HFF-Myc (cell line): ENCODE measurements around the gene TANGO2.

Experiments used
- DNase-seq: peaks from one replicate; pipeline ENCODE4 v3.0.0-alpha.2; 2011; ENCODE audit warnings: low read depth; ENCODE audit errors: extremely low read depth
- H3K4me3 ChIP-seq: replicated peaks from 2 replicates; pipeline ENCODE4 v1.5.1; 2011; ENCODE audit warnings: low read depth, mild to moderate bottlenecking, control low read depth, low read length
- TF ChIP-seq, protein P1 (sequence below): IDR thresholded peaks from 2 replicates; pipeline ENCODE4 v1.5.1; 2012; ENCODE audit warnings: mild to moderate bottlenecking, low read depth, low read length, control low read depth; ENCODE audit errors: missing control alignments

TANGO2 gene

DNA sequence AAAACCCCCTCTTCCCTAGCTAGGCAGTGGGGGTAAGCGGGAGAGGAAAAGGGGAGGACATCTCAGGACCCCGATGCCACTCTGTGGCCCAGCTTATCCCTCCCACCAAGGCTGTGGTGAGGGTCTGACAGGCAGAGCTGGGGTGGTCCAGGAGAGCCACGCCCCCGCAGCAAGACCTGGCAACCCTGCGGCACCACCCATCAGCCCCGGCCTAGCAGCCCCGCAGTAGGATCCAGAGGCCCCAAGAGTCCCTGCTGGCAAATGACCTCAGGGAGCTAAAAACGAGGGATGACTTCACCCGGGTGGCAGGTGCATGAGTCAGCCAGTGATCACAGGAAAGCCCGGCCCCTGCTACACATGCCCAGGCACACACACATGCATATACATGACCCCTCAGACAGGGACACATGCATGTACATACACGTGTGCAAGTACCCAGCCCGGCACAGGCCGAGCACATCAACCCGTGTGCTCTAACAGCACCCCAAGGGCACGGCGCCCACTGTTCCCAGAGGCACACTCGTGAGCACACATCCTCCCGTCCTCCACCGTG is 36.6 kb upstream of the TANGO2 start:
- TF ChIP-seq, protein P1, sequence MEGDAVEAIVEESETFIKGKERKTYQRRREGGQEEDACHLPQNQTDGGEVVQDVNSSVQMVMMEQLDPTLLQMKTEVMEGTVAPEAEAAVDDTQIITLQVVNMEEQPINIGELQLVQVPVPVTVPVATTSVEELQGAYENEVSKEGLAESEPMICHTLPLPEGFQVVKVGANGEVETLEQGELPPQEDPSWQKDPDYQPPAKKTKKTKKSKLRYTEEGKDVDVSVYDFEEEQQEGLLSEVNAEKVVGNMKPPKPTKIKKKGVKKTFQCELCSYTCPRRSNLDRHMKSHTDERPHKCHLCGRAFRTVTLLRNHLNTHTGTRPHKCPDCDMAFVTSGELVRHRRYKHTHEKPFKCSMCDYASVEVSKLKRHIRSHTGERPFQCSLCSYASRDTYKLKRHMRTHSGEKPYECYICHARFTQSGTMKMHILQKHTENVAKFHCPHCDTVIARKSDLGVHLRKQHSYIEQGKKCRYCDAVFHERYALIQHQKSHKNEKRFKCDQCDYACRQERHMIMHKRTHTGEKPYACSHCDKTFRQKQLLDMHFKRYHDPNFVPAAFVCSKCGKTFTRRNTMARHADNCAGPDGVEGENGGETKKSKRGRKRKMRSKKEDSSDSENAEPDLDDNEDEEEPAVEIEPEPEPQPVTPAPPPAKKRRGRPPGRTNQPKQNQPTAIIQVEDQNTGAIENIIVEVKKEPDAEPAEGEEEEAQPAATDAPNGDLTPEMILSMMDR: no peak
- DNase-seq: no peak
- H3K4me3 ChIP-seq: no peak overlapping the region

DNA sequence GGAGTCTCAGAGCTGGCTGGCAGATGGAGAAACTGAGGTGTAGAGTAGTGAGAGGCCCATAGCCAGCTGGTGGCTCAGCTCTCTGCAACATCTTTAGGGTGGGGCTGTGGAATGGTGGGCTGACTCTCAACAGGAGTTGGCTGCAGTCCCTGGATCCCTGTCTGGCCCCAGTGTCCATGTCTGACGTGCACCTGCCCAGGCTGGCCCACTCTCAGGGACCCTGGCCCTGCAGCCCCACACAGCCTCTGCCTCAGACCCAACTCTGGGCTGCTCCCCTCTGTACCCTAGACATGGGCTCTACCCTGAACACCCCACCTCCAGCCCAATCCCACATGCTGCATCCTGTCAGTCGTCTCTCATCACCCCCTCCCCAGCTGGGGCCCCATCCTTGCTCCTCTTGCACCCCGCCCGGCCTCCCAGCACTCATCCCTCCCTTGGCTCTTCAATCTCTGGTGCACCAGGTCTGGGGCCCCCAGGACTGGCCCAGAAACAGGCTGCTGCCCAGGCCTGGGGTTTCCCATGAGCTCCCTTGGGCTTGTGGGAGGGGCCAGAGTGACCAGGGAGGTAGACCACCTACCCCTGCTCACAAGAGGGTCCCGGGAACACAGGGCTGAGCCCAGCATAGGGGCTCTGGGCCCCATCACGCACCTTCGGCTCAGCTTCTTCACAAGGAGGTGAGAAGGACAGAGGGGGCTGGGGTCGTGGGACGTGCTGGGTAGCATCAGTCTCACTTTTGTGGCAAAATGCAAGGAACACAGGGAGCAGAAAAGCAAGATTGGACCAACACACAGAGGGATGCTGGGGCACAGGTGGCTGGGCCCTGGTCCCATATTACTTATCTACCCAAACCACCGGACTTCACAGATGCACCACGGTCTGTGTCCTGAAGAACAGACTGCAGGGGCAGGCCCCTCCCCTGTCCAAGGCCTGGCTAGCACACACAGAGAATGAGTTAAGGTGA is 35.8 kb upstream of the TANGO2 start:
- H3K4me3 ChIP-seq: no peak overlapping the region
- TF ChIP-seq, protein P1: no peak
- no peak for DNase-seq

DNA sequence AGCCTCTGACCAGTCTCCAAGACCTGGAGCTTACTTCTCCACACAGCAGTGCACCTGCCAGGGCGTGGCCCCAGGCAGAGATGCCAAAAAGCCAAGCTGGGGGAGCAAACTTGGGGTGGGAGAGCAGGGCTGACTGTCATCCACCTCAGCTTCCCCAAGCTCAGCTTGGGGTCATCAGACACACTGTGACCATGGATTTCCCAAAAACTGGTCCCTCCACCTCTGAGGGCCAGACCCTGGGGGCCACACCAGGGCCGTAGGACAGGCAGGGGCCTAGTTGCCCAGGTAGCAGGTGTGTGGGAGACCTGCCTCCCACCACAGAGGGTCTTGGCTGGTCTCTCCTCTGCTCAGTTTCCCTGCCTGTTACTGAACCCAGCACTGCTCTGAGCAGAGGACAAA is 34.9 kb upstream of the TANGO2 start:
- no peak for DNase-seq
- TF ChIP-seq, protein P1: no peak
- H3K4me3 ChIP-seq: peak overlapping the region; percentile 60

DNA sequence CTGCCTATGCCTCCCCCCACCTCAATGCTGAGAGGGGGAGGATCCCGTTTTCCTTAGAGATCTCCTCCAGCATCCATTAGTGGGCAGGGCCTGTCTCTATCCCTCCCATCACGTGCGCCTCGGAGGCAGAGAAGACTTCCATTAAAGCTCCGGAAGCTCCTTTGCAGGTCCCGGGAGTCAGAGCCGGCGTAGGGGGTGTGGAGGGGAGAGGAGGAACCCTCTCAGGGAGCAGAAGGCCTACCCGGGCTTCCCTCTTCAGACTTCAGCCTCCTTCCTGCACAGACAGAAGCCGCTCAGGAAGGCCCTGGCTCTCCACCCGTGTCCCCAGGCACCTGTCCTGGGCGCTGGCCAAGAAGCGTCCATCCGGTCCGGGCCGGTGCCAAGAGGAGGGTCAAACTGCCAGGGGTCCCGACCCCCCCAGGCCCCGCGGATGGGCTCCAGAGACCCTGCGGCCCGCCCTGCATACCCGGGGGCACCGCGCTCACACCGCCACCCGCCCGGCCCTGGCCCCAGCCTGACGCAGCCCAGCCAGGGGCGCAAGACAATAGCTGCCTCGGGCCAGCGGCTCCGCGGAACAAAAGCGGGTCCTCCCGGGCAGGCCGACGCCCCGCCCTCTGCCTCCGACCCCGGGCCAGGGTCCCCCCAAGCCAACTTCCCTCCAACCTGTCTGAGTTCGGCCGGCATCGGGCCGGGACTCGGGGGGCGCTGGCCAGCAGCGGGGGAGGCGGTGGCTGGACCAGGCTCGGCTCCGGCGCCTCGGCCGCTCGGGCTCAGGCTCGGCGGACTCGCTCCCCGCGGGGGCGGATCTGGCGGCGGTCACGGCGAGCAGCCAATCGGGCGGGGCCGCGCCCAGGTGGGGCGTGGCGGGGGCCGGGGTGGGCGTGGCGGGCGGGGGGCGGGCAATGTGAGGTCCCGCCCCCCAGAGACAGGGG is 34.2 kb upstream of the TANGO2 start:
- TF ChIP-seq, protein P1: no peak
- no peak for DNase-seq
- peak overlapping the region; percentile 60 for H3K4me3 ChIP-seq

DNA sequence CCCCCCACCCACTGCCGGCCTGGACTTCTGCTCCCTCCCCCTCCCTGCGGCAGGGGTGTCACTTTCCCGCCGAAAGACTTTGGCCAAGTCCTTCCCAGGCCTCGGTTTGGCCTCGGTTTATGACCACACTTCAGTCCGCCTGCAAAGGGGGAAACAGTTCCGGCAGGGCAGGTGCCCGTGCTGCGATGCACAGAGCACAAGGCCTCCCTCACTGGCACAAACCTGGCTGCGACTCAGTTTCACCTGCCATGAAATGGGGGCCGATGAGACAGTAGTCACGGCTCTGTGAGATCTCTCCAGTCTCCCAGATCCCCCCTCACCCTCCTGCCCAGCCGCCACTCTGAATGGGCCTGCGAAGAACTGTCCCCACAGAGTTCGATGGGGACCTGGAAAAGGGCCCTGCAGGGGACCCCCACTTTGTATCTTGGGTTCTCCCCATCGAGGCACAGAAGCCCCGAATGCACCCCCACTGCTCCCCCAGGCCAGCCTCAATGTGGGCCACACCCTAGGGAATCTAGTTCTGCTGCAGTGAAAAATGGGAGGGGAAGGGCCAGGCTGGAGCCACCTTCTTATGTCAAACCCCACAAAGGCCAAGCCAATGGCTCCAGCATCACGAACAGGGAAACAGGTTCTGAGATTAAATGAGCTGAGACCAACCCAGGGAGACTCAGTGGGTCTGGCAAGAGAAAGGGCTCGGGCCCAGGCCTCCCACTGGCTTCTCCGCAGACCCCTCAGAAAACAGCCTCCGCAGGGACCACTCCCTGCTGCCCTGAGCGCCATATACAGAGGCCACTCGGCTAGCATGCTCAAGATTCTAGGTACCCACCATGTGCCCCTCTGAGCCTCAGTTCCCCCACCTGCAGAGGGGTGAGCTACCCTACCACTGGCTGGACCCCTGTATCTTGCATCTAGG is 33.3 kb upstream of the TANGO2 start:
- no peak for DNase-seq
- TF ChIP-seq, protein P1: no peak
- H3K4me3 ChIP-seq: no peak overlapping the region
